HepG2 (cell line): ENCODE results near the gene SYVN1. TPM values are rescaled to one million over a fixed set of nuclear protein-coding genes. Genes with fewer than 3 reads are reported as not detected.

Experiments
- ATF1 ChIP-seq: IDR thresholded peaks from 2 replicates; pipeline ENCODE4 v1.6.1; 2016; ENCODE audit warnings: mild to moderate bottlenecking, control low read depth
- BORCS8-MEF2B ChIP-seq: sonication (generic); formaldehyde crosslinking; IDR thresholded peaks from 2 replicates; pipeline ENCODE4 v1.8.0; 2022; ENCODE audit warnings: mild to moderate bottlenecking, missing genetic modification reagents
- DPF2 ChIP-seq: sonication (generic); formaldehyde crosslinking; IDR thresholded peaks from 2 replicates; pipeline ENCODE4 v1.4.0; 2020; ENCODE audit warnings: mild to moderate bottlenecking, low read depth, missing genetic modification reagents, borderline replicate concordance
- FOXO1 ChIP-seq: sonication (generic); formaldehyde crosslinking; IDR thresholded peaks from 2 replicates; pipeline ENCODE4 v1.4.0; 2020; ENCODE audit warnings: missing genetic modification reagents
- GTF3A ChIP-seq: sonication (generic); formaldehyde crosslinking; conservative IDR thresholded peaks from 2 replicates; pipeline ENCODE4 v1.4.0; 2020; ENCODE audit warnings: mild to moderate bottlenecking, missing genetic modification reagents
- MED8 ChIP-seq: sonication (generic); formaldehyde crosslinking; IDR thresholded peaks from 2 replicates; pipeline ENCODE4 v1.8.1; 2023; ENCODE audit warnings: mild to moderate bottlenecking, missing genetic modification reagents; ENCODE audit not compliant: insufficient replicate concordance
- MYC ChIP-seq: sonication (generic); formaldehyde crosslinking; IDR thresholded peaks from 2 replicates; pipeline ENCODE4 v1.9.0; 2021; ENCODE audit warnings: missing genetic modification reagents, borderline replicate concordance
- NPAS2 ChIP-seq: sonication (generic); formaldehyde crosslinking; IDR thresholded peaks from 2 replicates; pipeline ENCODE4 v1.8.0; 2022; ENCODE audit warnings: mild to moderate bottlenecking, missing genetic modification reagents, borderline replicate concordance
- NR2F1 ChIP-seq, 2 experiments: fragments of 450-650 bp in 1 of 2; formaldehyde crosslinking in 1 of 2; IDR thresholded peaks; 2 replicates each; pipeline versions ENCODE4 v1.5.0 to v1.6.1; 2016 to 2020; ENCODE audit warnings: mild to moderate bottlenecking in 1 of 2, missing compliant biosample characterization in 1 of 2, missing genetic modification reagents in 1 of 2, moderate library complexity in 1 of 2
- RNF2 ChIP-seq: fragments of 450-650 bp; conservative IDR thresholded peaks from 2 replicates; pipeline ENCODE4 v1.6.1; 2016; ENCODE audit warnings: low read depth
- RXRA ChIP-seq: sonication (generic); formaldehyde crosslinking; IDR thresholded peaks from 2 replicates; pipeline ENCODE4 v1.5.1; 2020; ENCODE audit warnings: missing genetic modification reagents
- SCMH1 ChIP-seq: sonication (generic); formaldehyde crosslinking; IDR thresholded peaks from 2 replicates; pipeline ENCODE4 v1.9.0; 2021; ENCODE audit warnings: missing genetic modification reagents, mild to moderate bottlenecking, borderline replicate concordance
- SRF ChIP-seq: IDR thresholded peaks from 2 replicates; pipeline ENCODE4 v1.6.1; 2011; ENCODE audit warnings: mild to moderate bottlenecking, low read depth, low read length, moderate library complexity
- THYN1 ChIP-seq: sonication (generic); formaldehyde crosslinking; IDR thresholded peaks from 2 replicates; pipeline ENCODE4 v1.8.1; 2023; ENCODE audit warnings: low read depth, mild to moderate bottlenecking, moderate library complexity, missing genetic modification reagents, borderline replicate concordance
- ZNF124 ChIP-seq: sonication (generic); formaldehyde crosslinking; IDR thresholded peaks from 2 replicates; pipeline ENCODE4 v1.4.0; 2020; ENCODE audit warnings: missing genetic modification reagents
- ZNF20 ChIP-seq: sonication (generic); formaldehyde crosslinking; IDR thresholded peaks from 2 replicates; pipeline ENCODE4 v1.4.0; 2020; ENCODE audit warnings: mild to moderate bottlenecking, moderate library complexity, missing genetic modification reagents
- ZNF737 ChIP-seq: sonication (generic); formaldehyde crosslinking; IDR thresholded peaks from 2 replicates; pipeline ENCODE4 v1.5.0; 2020; ENCODE audit warnings: missing genetic modification reagents, mild to moderate bottlenecking, borderline replicate concordance
- ZNF747 ChIP-seq: sonication (generic); formaldehyde crosslinking; IDR thresholded peaks from 2 replicates; pipeline ENCODE4 v1.8.1; 2023; ENCODE audit warnings: missing genetic modification reagents, mild to moderate bottlenecking, borderline replicate concordance
- ZNF776 ChIP-seq: sonication (generic); formaldehyde crosslinking; IDR thresholded peaks from 2 replicates; pipeline ENCODE4 v1.4.0; 2020; ENCODE audit warnings: mild to moderate bottlenecking, missing genetic modification reagents
- ZSCAN22 ChIP-seq: sonication (generic); formaldehyde crosslinking; IDR thresholded peaks from 2 replicates; pipeline ENCODE4 v1.4.0; 2020; ENCODE audit warnings: mild to moderate bottlenecking, missing genetic modification reagents
- polyA plus RNA-seq, 8 experiments: library from polyadenylated mRNA; depleted of rRNA in 3 of 8; stranded (reverse) in 7 of 8; unstranded in 1 of 8; fragments of >200 nt; fragmentation: Illumina TruSeq in 4 of 8; extraction: Trizol in 4 of 8; gene quantifications; 2 replicates each; pipeline versions ENCODE4 v1.2.1 to v1.2.3, GENCODE V29; 2011 to 2016; ENCODE audit warnings: low read depth in 4 of 8, missing spikeins in 1 of 8, mixed read lengths in 1 of 8; ENCODE audit not compliant: insufficient read depth in 1 of 8
- total RNA-seq, 5 experiments: library from RNA; depleted of rRNA; stranded (reverse); fragments of >200 nt; fragmentation: Illumina TruSeq; extraction: Trizol; gene quantifications; 2 replicates each; pipeline ENCODE4 v1.2.3, GENCODE V29; 2016; ENCODE audit warnings: low read depth in 1 of 5
- TF ChIP-seq, protein P1 (sequence below): sonication (generic); formaldehyde crosslinking; IDR thresholded peaks from 2 replicates; pipeline ENCODE4 v1.8.0; 2023; ENCODE audit warnings: mild to moderate bottlenecking, missing genetic modification reagents
- TF ChIP-seq, protein P2 (sequence below): sonication (generic); formaldehyde crosslinking; IDR thresholded peaks from 2 replicates; pipeline ENCODE4 v1.4.0; 2020; ENCODE audit warnings: missing genetic modification reagents
- TF ChIP-seq, protein P3 (sequence below): sonication (generic); formaldehyde crosslinking; IDR thresholded peaks from 2 replicates; pipeline ENCODE4 v1.8.1; 2022; ENCODE audit warnings: low read depth, mild to moderate bottlenecking, missing genetic modification reagents

Gene SYVN1
- total and polyA plus RNA-seq, 2 of the 13 experiments (the other 11 are each of a cell fraction or from before 2014, with no cell fraction given), result 10.3 to 22.5 TPM

- no peak for TF ChIP-seq FOXO1
- no peak for TF ChIP-seq RXRA
- peak; percentile 65; the same call in 1 of the 2 replicates for TF ChIP-seq BORCS8-MEF2B (CRISPR knock-in tag)
- TF ChIP-seq MYC (CRISPR knock-in tag), result peak; percentile 53; the same call in 1 of the 2 replicates
- peak; percentile 64; the same call in 1 of the 2 replicates for TF ChIP-seq ZNF20 (CRISPR knock-in tag)
- no peak for TF ChIP-seq ATF1 (CRISPR knock-in tag)
- TF ChIP-seq MED8 (CRISPR knock-in tag), result peak; percentile 47
- no peak for TF ChIP-seq RNF2
- TF ChIP-seq, protein P1, sequence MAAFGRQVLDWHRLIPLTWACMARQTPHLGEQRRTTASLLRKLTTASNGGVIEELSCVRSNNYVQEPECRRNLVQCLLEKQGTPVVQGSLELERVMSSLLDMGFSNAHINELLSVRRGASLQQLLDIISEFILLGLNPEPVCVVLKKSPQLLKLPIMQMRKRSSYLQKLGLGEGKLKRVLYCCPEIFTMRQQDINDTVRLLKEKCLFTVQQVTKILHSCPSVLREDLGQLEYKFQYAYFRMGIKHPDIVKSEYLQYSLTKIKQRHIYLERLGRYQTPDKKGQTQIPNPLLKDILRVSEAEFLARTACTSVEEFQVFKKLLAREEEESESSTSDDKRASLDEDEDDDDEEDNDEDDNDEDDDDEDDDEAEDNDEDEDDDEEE, result no peak
- 0 out of 2 replicates have a peak, but pooled peaks have one; percentile 44 for TF ChIP-seq ZNF747 (CRISPR knock-in tag)
- TF ChIP-seq, protein P2, sequence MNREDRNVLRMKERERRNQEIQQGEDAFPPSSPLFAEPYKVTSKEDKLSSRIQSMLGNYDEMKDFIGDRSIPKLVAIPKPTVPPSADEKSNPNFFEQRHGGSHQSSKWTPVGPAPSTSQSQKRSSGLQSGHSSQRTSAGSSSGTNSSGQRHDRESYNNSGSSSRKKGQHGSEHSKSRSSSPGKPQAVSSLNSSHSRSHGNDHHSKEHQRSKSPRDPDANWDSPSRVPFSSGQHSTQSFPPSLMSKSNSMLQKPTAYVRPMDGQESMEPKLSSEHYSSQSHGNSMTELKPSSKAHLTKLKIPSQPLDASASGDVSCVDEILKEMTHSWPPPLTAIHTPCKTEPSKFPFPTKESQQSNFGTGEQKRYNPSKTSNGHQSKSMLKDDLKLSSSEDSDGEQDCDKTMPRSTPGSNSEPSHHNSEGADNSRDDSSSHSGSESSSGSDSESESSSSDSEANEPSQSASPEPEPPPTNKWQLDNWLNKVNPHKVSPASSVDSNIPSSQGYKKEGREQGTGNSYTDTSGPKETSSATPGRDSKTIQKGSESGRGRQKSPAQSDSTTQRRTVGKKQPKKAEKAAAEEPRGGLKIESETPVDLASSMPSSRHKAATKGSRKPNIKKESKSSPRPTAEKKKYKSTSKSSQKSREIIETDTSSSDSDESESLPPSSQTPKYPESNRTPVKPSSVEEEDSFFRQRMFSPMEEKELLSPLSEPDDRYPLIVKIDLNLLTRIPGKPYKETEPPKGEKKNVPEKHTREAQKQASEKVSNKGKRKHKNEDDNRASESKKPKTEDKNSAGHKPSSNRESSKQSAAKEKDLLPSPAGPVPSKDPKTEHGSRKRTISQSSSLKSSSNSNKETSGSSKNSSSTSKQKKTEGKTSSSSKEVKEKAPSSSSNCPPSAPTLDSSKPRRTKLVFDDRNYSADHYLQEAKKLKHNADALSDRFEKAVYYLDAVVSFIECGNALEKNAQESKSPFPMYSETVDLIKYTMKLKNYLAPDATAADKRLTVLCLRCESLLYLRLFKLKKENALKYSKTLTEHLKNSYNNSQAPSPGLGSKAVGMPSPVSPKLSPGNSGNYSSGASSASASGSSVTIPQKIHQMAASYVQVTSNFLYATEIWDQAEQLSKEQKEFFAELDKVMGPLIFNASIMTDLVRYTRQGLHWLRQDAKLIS (CRISPR knock-in tag), result no peak
- no peak for TF ChIP-seq ZNF776 (CRISPR knock-in tag)
- TF ChIP-seq, protein P3, sequence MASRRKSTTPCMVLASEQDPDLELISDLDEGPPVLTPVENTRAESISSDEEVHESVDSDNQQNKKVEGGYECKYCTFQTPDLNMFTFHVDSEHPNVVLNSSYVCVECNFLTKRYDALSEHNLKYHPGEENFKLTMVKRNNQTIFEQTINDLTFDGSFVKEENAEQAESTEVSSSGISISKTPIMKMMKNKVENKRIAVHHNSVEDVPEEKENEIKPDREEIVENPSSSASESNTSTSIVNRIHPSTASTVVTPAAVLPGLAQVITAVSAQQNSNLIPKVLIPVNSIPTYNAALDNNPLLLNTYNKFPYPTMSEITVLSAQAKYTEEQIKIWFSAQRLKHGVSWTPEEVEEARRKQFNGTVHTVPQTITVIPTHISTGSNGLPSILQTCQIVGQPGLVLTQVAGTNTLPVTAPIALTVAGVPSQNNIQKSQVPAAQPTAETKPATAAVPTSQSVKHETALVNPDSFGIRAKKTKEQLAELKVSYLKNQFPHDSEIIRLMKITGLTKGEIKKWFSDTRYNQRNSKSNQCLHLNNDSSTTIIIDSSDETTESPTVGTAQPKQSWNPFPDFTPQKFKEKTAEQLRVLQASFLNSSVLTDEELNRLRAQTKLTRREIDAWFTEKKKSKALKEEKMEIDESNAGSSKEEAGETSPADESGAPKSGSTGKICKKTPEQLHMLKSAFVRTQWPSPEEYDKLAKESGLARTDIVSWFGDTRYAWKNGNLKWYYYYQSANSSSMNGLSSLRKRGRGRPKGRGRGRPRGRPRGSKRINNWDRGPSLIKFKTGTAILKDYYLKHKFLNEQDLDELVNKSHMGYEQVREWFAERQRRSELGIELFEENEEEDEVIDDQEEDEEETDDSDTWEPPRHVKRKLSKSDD (CRISPR knock-in tag), result no peak
- TF ChIP-seq ZNF124 (CRISPR knock-in tag), result no peak
- TF ChIP-seq NPAS2 (CRISPR knock-in tag), result no peak
- no peak for TF ChIP-seq ZSCAN22 (CRISPR knock-in tag)
- no peak for TF ChIP-seq NR2F1 (CRISPR knock-in tag; IDR thresholded peaks at IDR 0.05)
- no peak for TF ChIP-seq DPF2 (CRISPR knock-in tag)
- TF ChIP-seq SCMH1 (CRISPR knock-in tag), result no peak
- peak; percentile 6; the same call in 1 of the 2 replicates for TF ChIP-seq SRF
- no peak for TF ChIP-seq ZNF737 (CRISPR knock-in tag)
- TF ChIP-seq GTF3A (CRISPR knock-in tag), result no peak
- TF ChIP-seq THYN1 (CRISPR knock-in tag), result no peak
Measured at GRCh38 chr11:65111744-65112545, 22.4 kb downstream of the SYVN1 start, which contains the start of gene TM7SF2 (continued).
